ENCODE results near the gene CMA1. TPM values are rescaled to one million over a fixed set of nuclear protein-coding genes. Genes with fewer than 3 reads are reported as not detected.

Gene CMA1
- total RNA-seq, 1 experiment from 2014 or later = not detected

GRCh38 chr14:24542346-24542936 lies 34.4 kb upstream of the CMA1 start:
- Histone ChIP-seq H3K9me3 (ENCODE audit: control insufficient read depth, insufficient read depth, low read depth, low read length) (no peaks in the 10 kb centered on the region), H3K4me1 (ENCODE audit: control insufficient read depth, insufficient read depth, low read length) (no peaks in the 10 kb centered on the region), H3K27ac (ENCODE audit: low read length) (no peak overlapping the region), H3K27me3 (ENCODE audit: control insufficient read depth, insufficient read depth, low read length) (no peaks in the 10 kb centered on the region; the same call in 1 of the 2 replicates), H3K4me3 (ENCODE audit: low read depth in 2 of 2, low read length in 2 of 2) (no peak overlapping the region), H3K36me3 (ENCODE audit: control insufficient read depth, insufficient read depth, low read length) (no peaks in the 10 kb centered on the region)
- in situ Hi-C loops (cut with HindIII; ENCODE audit: low pct_unique_long_range_greater_than_20kb, low sequenced_read_pairs) = no loop called here
- ATAC-seq = no peak
- DNase-seq (ENCODE audit: low read depth, low spot score) = no peak
- TF ChIP-seq SIN3A (IDR thresholded peaks at IDR 0.05; ENCODE audit: borderline replicate concordance, insufficient read depth, low read depth, low read length) = no peak
- TF ChIP-seq CTCF (IDR thresholded peaks at IDR 0.05) = no peak
- no peak for TF ChIP-seq TCF7L2 (IDR thresholded peaks at IDR 0.05; ENCODE audit: low read depth, low read length)
- TF ChIP-seq POLR2AphosphoS5 (IDR thresholded peaks at IDR 0.05; ENCODE audit: low read depth, low read length) = no peak
- no peak for TF ChIP-seq REST (IDR thresholded peaks at IDR 0.05; ENCODE audit: insufficient read depth in 1 of 2, low read depth in 2 of 2, low read length in 1 of 2)
- intact Hi-C loops (cut with micrococcal nuclease; ENCODE audit: unreplicated experiment) = no loop called here
- BruUV-seq (replicated peaks) = no TSS peak
- CTCF ChIA-PET = no interaction called here
- POLR2A ChIA-PET = no interaction called here

- Histone ChIP-seq H3K27me3 (ENCODE audit: control insufficient read depth, insufficient read depth, low read length) (no peaks in the 10 kb centered on the region; the same call in 1 of the 2 replicates), H3K9me3 (ENCODE audit: control insufficient read depth, insufficient read depth, low read depth, low read length) (no peaks in the 10 kb centered on the region), H3K4me3 (ENCODE audit: low read depth in 2 of 2, low read length in 2 of 2) (no peak overlapping the region), H3K36me3 (ENCODE audit: control insufficient read depth, insufficient read depth, low read length) (no peaks in the 10 kb centered on the region), H3K27ac (ENCODE audit: low read length) (no peak overlapping the region), H3K4me1 (ENCODE audit: control insufficient read depth, insufficient read depth, low read length) (no peaks in the 10 kb centered on the region)
- POLR2A ChIA-PET = no interaction called here
- no peak for ATAC-seq
- in situ Hi-C loops (cut with HindIII; ENCODE audit: low pct_unique_long_range_greater_than_20kb, low sequenced_read_pairs) = no loop called here
- TF ChIP-seq SIN3A (IDR thresholded peaks at IDR 0.05; ENCODE audit: borderline replicate concordance, insufficient read depth, low read depth, low read length) = no peak
- no peak for TF ChIP-seq CTCF (IDR thresholded peaks at IDR 0.05)
- TF ChIP-seq REST (IDR thresholded peaks at IDR 0.05; ENCODE audit: insufficient read depth in 1 of 2, low read depth in 2 of 2, low read length in 1 of 2) = no peak
- TF ChIP-seq POLR2AphosphoS5 (IDR thresholded peaks at IDR 0.05; ENCODE audit: low read depth, low read length) = no peak
- no peak for TF ChIP-seq TCF7L2 (IDR thresholded peaks at IDR 0.05; ENCODE audit: low read depth, low read length)
- DNase-seq (ENCODE audit: low read depth, low spot score) = no peak
- no TSS peak for BruUV-seq (replicated peaks)
- intact Hi-C loops (cut with micrococcal nuclease; ENCODE audit: unreplicated experiment) = no loop called here
- CTCF ChIA-PET = no interaction called here
Observed at GRCh38 chr14:24535737-24536136, 27.7 kb upstream of the CMA1 start.
